Gastrocnemius medialis (tissue), 4 donors: ENCODE measurements around the gene ACACB.

Source experiments
- POLR2A ChIP-seq, 2 donors: fragments of 450-650 bp; IDR thresholded peaks; one replicate each; pipeline ENCODE4 v1.6.1; 2017; ENCODE audit warnings: antibody characterized with exemption in 2 of 2, mild to moderate bottlenecking in 2 of 2, moderate library complexity in 2 of 2
- TF ChIP-seq, protein P1 (sequence below), 5 experiments: fragments of 450-650 bp in 3 of 5; fragments of 200-600 bp in 2 of 5; sonication (generic) in 2 of 5; IDR thresholded peaks in 4 of 5; conservative IDR thresholded peaks in 1 of 5; 1 replicate in 4 of 5; 2 replicates in 1 of 5; pipeline ENCODE4 v1.5.1; 2016 to 2019; ENCODE audit warnings: antibody characterized with exemption in 5 of 5, mild to moderate bottlenecking in 3 of 5, moderate library complexity in 3 of 5

- TF ChIP-seq, protein P1, sequence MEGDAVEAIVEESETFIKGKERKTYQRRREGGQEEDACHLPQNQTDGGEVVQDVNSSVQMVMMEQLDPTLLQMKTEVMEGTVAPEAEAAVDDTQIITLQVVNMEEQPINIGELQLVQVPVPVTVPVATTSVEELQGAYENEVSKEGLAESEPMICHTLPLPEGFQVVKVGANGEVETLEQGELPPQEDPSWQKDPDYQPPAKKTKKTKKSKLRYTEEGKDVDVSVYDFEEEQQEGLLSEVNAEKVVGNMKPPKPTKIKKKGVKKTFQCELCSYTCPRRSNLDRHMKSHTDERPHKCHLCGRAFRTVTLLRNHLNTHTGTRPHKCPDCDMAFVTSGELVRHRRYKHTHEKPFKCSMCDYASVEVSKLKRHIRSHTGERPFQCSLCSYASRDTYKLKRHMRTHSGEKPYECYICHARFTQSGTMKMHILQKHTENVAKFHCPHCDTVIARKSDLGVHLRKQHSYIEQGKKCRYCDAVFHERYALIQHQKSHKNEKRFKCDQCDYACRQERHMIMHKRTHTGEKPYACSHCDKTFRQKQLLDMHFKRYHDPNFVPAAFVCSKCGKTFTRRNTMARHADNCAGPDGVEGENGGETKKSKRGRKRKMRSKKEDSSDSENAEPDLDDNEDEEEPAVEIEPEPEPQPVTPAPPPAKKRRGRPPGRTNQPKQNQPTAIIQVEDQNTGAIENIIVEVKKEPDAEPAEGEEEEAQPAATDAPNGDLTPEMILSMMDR (IDR thresholded peaks at IDR 0.05 in 4 of 5, conservative IDR thresholded peaks at IDR 0.05 in 1 of 5): no peak
- no peak for TF ChIP-seq POLR2A (IDR thresholded peaks at IDR 0.05)
These were observed 96.2 kb downstream of the ACACB start for GRCh38 chr12:109212460-109213115.
